ENCODE data around the gene IRAK1. TPM values are rescaled to one million over a fixed set of nuclear protein-coding genes. Genes with fewer than 3 reads are reported as not detected.

Gene IRAK1
- total and polyA plus RNA-seq, 5 donors = 28.2 to 53.2 (median 42.7) TPM

GRCh38 chrX:153974726-153975286 is 44.9 kb downstream of the IRAK1 start:
- H3K27ac ChIP-seq (ENCODE audit: low read length) = peak overlapping the region; percentile 7
- intact Hi-C loops (cut with DNase I) = no loop called here
- H3K4me3 ChIP-seq (ENCODE audit: low read length) = no peak overlapping the region
- no peaks in the 10 kb centered on the region for H3K9me3 ChIP-seq (ENCODE audit: control insufficient read depth, low read length)
- no peaks in the 10 kb centered on the region for H3K27me3 ChIP-seq (ENCODE audit: control insufficient read depth, insufficient read depth)
- H3K4me1 ChIP-seq (ENCODE audit: control insufficient read depth, insufficient read depth, low read length) = peaks cover 8% of the 10 kb centered on the region
- DNase-seq = no peak
- no peak for ATAC-seq
- WGBS = 75% methylated on average over 3 of the region's 3 CpGs

- Histone ChIP-seq H3K27me3 (ENCODE audit: control insufficient read depth, insufficient read depth) (no peaks in the 10 kb centered on the region), H3K9me3 (ENCODE audit: control insufficient read depth, low read length) (no peaks in the 10 kb centered on the region), H3K27ac (ENCODE audit: low read length) (peak overlapping the region; percentile 93), H3K4me3 (ENCODE audit: low read length) (no peak overlapping the region), H3K4me1 (ENCODE audit: control insufficient read depth, insufficient read depth, low read length) (peaks cover 8% of the 10 kb centered on the region)
- WGBS = 66% methylated on average over 14 of the region's 14 CpGs
- intact Hi-C loops (cut with DNase I) = no loop called here
- ATAC-seq = no peak
- DNase-seq = peak in 1 of 3 donors; percentile 62
These were observed 45.5 kb downstream of the IRAK1 start for GRCh38 chrX:153974003-153974725.

GRCh38 chrX:153973127-153974002 is 46.3 kb downstream of the IRAK1 start:
- Histone ChIP-seq H3K4me3 (ENCODE audit: low read length) (peak overlapping the region; percentile 78), H3K27ac (ENCODE audit: low read length) (peak overlapping the region; percentile 96), H3K4me1 (ENCODE audit: control insufficient read depth, insufficient read depth, low read length) (peaks cover 8% of the 10 kb centered on the region), H3K27me3 (ENCODE audit: control insufficient read depth, insufficient read depth) (no peaks in the 10 kb centered on the region), H3K9me3 (ENCODE audit: control insufficient read depth, low read length) (no peaks in the 10 kb centered on the region)
- 26% methylated on average over 20 of the region's 20 CpGs for WGBS
- intact Hi-C loops (cut with DNase I) = no loop called here
- ATAC-seq = no peak
- peak in 1 of 3 donors; percentile 49 for DNase-seq

GRCh38 chrX:153972368-153973126 is 47.2 kb downstream of the IRAK1 start, which contains the start of gene TMEM187:
Gene TMEM187, plus strand, starts transcription at chrX:153972754. Its CDS starts 9,309 bp downstream, at chrX:153982063.
- Histone ChIP-seq H3K4me3 (ENCODE audit: low read length) (peak within 1 kb of the TSS; percentile 78), H3K4me1 (ENCODE audit: control insufficient read depth, insufficient read depth, low read length) (peaks cover 12% of the 10 kb centered on the region), H3K9me3 (ENCODE audit: control insufficient read depth, low read length) (no peaks in the 10 kb centered on the region), H3K27ac (ENCODE audit: low read length) (peak within 1 kb of the TSS; percentile 96), H3K27me3 (ENCODE audit: control insufficient read depth, insufficient read depth) (no peaks in the 10 kb centered on the region)
- intact Hi-C loops (cut with DNase I) = no loop called here
- WGBS = under 1% methylated on average over 75 of the region's 103 CpGs
- DNase-seq (peak; percentile 90 to 96 (median 92)), ATAC-seq (peak; percentile 67 to 76)

- Histone ChIP-seq H3K4me3 (ENCODE audit: low read length) (peak within 1 kb of the TSS; percentile 78), H3K27me3 (ENCODE audit: control insufficient read depth, insufficient read depth) (no peaks in the 10 kb centered on the region), H3K27ac (ENCODE audit: low read length) (peak within 1 kb of the TSS; percentile 96), H3K4me1 (ENCODE audit: control insufficient read depth, insufficient read depth, low read length) (peaks cover 17% of the 10 kb centered on the region), H3K9me3 (ENCODE audit: control insufficient read depth, low read length) (no peaks in the 10 kb centered on the region)
- under 1% methylated on average over 95 of the region's 96 CpGs for whole genome bisulfite sequencing
- ATAC-seq = peak; percentile 79 to 82
- DNase-seq = peak; percentile 95 to 98 (median 97)
- intact Hi-C loops (cut with DNase I) = no loop called here
These were observed 48.0 kb downstream of the IRAK1 start, which contains the start of gene HCFC1 for GRCh38 chrX:153971450-153972367. Gene HCFC1, minus strand, starts transcription at chrX:153971818. Its CDS starts 978 bp downstream, at chrX:153970840.

- under 1% methylated on average over 34 of the region's 34 CpGs for WGBS
- no peaks in the 10 kb centered on the region for H3K9me3 ChIP-seq (ENCODE audit: control insufficient read depth, low read length)
- no peaks in the 10 kb centered on the region for H3K27me3 ChIP-seq (ENCODE audit: control insufficient read depth, insufficient read depth)
- ATAC-seq (peak; percentile 80 to 84), DNase-seq (peak; percentile 92 to 97 (median 94))
- H3K27ac ChIP-seq (ENCODE audit: low read length) = peak overlapping the region; percentile 96
- H3K4me3 ChIP-seq (ENCODE audit: low read length) = peak overlapping the region; percentile 78
- H3K4me1 ChIP-seq (ENCODE audit: control insufficient read depth, insufficient read depth, low read length) = peaks cover 17% of the 10 kb centered on the region
- intact Hi-C loops (cut with DNase I) = no loop called here
These were observed 48.6 kb downstream of the IRAK1 start for GRCh38 chrX:153971124-153971449.

- Histone ChIP-seq H3K27ac (ENCODE audit: low read length) (peak overlapping the region; percentile 96), H3K9me3 (ENCODE audit: control insufficient read depth, low read length) (no peaks in the 10 kb centered on the region), H3K27me3 (ENCODE audit: control insufficient read depth, insufficient read depth) (no peaks in the 10 kb centered on the region), H3K4me3 (ENCODE audit: low read length) (peak overlapping the region; percentile 78), H3K4me1 (ENCODE audit: control insufficient read depth, insufficient read depth, low read length) (peaks cover 17% of the 10 kb centered on the region)
- ATAC-seq (peak; percentile 30 to 34), DNase-seq (peak in 1 of 3 donors; percentile 78)
- WGBS = under 1% methylated on average over 49 of the region's 49 CpGs
- intact Hi-C loops (cut with DNase I) = no loop called here
These were observed 49.2 kb downstream of the IRAK1 start for GRCh38 chrX:153970357-153971123.

- WGBS = under 1% methylated on average over 26 of the region's 26 CpGs
- intact Hi-C loops (cut with DNase I) = no loop called here
- Histone ChIP-seq H3K9me3 (ENCODE audit: control insufficient read depth, low read length) (no peaks in the 10 kb centered on the region), H3K27me3 (ENCODE audit: control insufficient read depth, insufficient read depth) (no peaks in the 10 kb centered on the region), H3K4me1 (ENCODE audit: control insufficient read depth, insufficient read depth, low read length) (peaks cover 17% of the 10 kb centered on the region), H3K27ac (ENCODE audit: low read length) (peak overlapping the region; percentile 56), H3K4me3 (ENCODE audit: low read length) (peak overlapping the region; percentile 78)
- ATAC-seq = no peak
- DNase-seq = peak in 1 of 3 donors; percentile 83
These were observed 49.8 kb downstream of the IRAK1 start for GRCh38 chrX:153969904-153970356.

All from right cardiac atrium (tissue), 5 donors.